HG02798 (cell line): Measurements from ENCODE around the gene SPATS2L.
"Not testable (repeated sequence)": the region's sequence is repeated elsewhere in the genome, so short reads cannot be mapped to it uniquely, and the experiment has no call there.

Experiments
- ATAC-seq: cut with Tn5 transposase; IDR thresholded peaks from one replicate; pipeline ENCODE4 v1.9.1; 2021; ENCODE audit warnings: mild to moderate bottlenecking; ENCODE audit not compliant: unreplicated experiment, poor library complexity

Gene SPATS2L

GRCh38 chr2:200318940-200319435 lies 12.5 kb downstream of the SPATS2L start:
- no peak for ATAC-seq

- ATAC-seq, result no peak
Observed at GRCh38 chr2:200319548-200320337, 13.2 kb downstream of the SPATS2L start.

- no peak for ATAC-seq
Observed at GRCh38 chr2:200320344-200320743, 13.9 kb downstream of the SPATS2L start.

GRCh38 chr2:200320991-200321390 lies 14.5 kb downstream of the SPATS2L start:
- ATAC-seq, result no peak

GRCh38 chr2:200321780-200322534 lies 15.5 kb downstream of the SPATS2L start:
- no peak for ATAC-seq

GRCh38 chr2:200322607-200323006 lies 16.1 kb downstream of the SPATS2L start:
- ATAC-seq, result no peak

- no peak for ATAC-seq
Observed at GRCh38 chr2:200324362-200324761, 17.9 kb downstream of the SPATS2L start.

- ATAC-seq, result no peak
Observed at GRCh38 chr2:200329384-200329783, 22.9 kb downstream of the SPATS2L start.

GRCh38 chr2:200329798-200330197 lies 23.3 kb downstream of the SPATS2L start:
- no peak for ATAC-seq

GRCh38 chr2:200330351-200331060 lies 24.0 kb downstream of the SPATS2L start:
- ATAC-seq, result no peak

- no peak for ATAC-seq
Observed at GRCh38 chr2:200331061-200331400, 24.5 kb downstream of the SPATS2L start.

- no peak for ATAC-seq
Observed at GRCh38 chr2:200335657-200336056, 29.2 kb downstream of the SPATS2L start.

- ATAC-seq, result no peak
Observed at GRCh38 chr2:200336980-200337615, 30.6 kb downstream of the SPATS2L start.

- ATAC-seq, result no peak
Observed at GRCh38 chr2:200337621-200338020, 31.1 kb downstream of the SPATS2L start.

- ATAC-seq, result no peak
Observed at GRCh38 chr2:200338692-200339091, 32.2 kb downstream of the SPATS2L start.

- no peak for ATAC-seq
Observed at GRCh38 chr2:200340508-200341224, 34.2 kb downstream of the SPATS2L start.

- no peak for ATAC-seq
Observed at GRCh38 chr2:200341376-200341775, 34.9 kb downstream of the SPATS2L start.

GRCh38 chr2:200342235-200342634 lies 35.7 kb downstream of the SPATS2L start:
- ATAC-seq, result no peak

- ATAC-seq, result no peak
Observed at GRCh38 chr2:200342654-200343053, 36.2 kb downstream of the SPATS2L start.

GRCh38 chr2:200344202-200344601 lies 37.7 kb downstream of the SPATS2L start:
- not testable (repeated sequence) for ATAC-seq
